Calu3 (cell line): ENCODE results near the gene PRKG2. TPM values are rescaled to one million over a fixed set of nuclear protein-coding genes. Genes with fewer than 3 reads are reported as not detected.

ENCODE experiments used
- BruUV-seq: library from RNA; stranded (reverse); fragments of 400-500 nt; replicated peaks from 2 replicates; lab custom pipeline; 2021; lab: Mats Ljungman, UMichigan
- CTCF ChIA-PET: fragments of 300-600 bp; sonication (Branson Sonifier 250); formaldehyde crosslinking; loops from one replicate; lab custom pipeline; 2022; ENCODE audit warnings: antibody characterized with exemption; lab: Charles Lee
- DNase-seq: peaks from one replicate; pipeline ENCODE4 v3.0.0; 2022
- H3K27ac Mint-ChIP-seq: one replicate; pipeline ENCODE4 v1.8.0; 2022; ENCODE audit warnings: mixed read lengths; ENCODE audit not compliant: unreplicated experiment
- H3K27me3 Mint-ChIP-seq: one replicate; pipeline ENCODE4 v1.8.0; 2022; ENCODE audit warnings: mixed read lengths; ENCODE audit not compliant: unreplicated experiment
- H3K36me3 Mint-ChIP-seq: one replicate; pipeline ENCODE4 v1.8.0; 2022; ENCODE audit warnings: mild to moderate bottlenecking, moderate library complexity, mixed read lengths; ENCODE audit not compliant: insufficient read depth, unreplicated experiment
- H3K4me1 Mint-ChIP-seq: one replicate; pipeline ENCODE4 v1.8.0; 2022; ENCODE audit warnings: mild to moderate bottlenecking, low read depth, mixed read lengths; ENCODE audit not compliant: unreplicated experiment
- H3K4me3 Mint-ChIP-seq: one replicate; pipeline ENCODE4 v1.8.0; 2022; ENCODE audit warnings: mild to moderate bottlenecking, low read depth, moderate library complexity, mixed read lengths; ENCODE audit not compliant: unreplicated experiment
- H3K9me3 Mint-ChIP-seq: one replicate; pipeline ENCODE4 v1.8.0; 2022; ENCODE audit warnings: low read depth, mixed read lengths; ENCODE audit not compliant: unreplicated experiment
- intact Hi-C: fragments of 100-400 bp; cut with micrococcal nuclease; formaldehyde crosslinking; loops from one replicate; pipeline ENCODE4 v1.10.0; 2022; ENCODE audit not compliant: unreplicated experiment
- total RNA-seq: library from RNA; stranded (reverse); gene quantifications from 2 replicates; pipeline ENCODE4 v1.2.3, GENCODE V29; 2022
- TF ChIP-seq, protein P1 (sequence below): fragments of 200-600 bp; IDR thresholded peaks from one replicate; pipeline ENCODE4 v1.8.0; 2022; ENCODE audit warnings: antibody characterized with exemption; ENCODE audit not compliant: unreplicated experiment

PRKG2 gene
- total RNA-seq, 1 experiment from 2014 or later, result 0.76 TPM

DNA sequence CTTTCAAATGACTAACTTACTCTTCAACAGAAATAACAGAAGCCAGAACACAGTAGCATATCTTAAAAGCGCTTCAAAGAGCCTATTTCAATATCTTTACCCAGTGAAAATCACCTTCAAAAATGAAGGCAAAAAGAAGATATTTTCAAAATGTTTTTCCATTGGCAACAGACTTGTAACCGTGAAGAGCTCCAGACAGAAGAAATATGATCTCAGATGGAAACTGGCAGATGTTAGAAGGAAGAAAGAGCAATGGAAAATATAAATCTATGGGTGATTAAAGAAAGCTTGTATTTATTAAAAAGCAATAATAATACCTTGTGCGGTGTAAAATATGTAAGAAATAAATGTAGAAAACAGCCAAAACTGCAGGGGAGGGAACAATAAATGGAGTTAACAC is 35.7 kb downstream of the PRKG2 start:
- no peak overlapping the region for H3K4me3 Mint-ChIP-seq
- BruUV-seq, result no TSS peak
- H3K27me3 Mint-ChIP-seq, result no peaks in the 10 kb centered on the region
- CTCF ChIA-PET, result no interaction called here
- no peaks in the 10 kb centered on the region for H3K9me3 Mint-ChIP-seq
- no peaks in the 10 kb centered on the region for H3K36me3 Mint-ChIP-seq
- intact Hi-C loops, result no loop called here
- no peak for DNase-seq
- H3K27ac Mint-ChIP-seq, result no peak overlapping the region
- TF ChIP-seq, protein P1, sequence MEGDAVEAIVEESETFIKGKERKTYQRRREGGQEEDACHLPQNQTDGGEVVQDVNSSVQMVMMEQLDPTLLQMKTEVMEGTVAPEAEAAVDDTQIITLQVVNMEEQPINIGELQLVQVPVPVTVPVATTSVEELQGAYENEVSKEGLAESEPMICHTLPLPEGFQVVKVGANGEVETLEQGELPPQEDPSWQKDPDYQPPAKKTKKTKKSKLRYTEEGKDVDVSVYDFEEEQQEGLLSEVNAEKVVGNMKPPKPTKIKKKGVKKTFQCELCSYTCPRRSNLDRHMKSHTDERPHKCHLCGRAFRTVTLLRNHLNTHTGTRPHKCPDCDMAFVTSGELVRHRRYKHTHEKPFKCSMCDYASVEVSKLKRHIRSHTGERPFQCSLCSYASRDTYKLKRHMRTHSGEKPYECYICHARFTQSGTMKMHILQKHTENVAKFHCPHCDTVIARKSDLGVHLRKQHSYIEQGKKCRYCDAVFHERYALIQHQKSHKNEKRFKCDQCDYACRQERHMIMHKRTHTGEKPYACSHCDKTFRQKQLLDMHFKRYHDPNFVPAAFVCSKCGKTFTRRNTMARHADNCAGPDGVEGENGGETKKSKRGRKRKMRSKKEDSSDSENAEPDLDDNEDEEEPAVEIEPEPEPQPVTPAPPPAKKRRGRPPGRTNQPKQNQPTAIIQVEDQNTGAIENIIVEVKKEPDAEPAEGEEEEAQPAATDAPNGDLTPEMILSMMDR, result no peak
- H3K4me1 Mint-ChIP-seq, result no peaks in the 10 kb centered on the region

DNA sequence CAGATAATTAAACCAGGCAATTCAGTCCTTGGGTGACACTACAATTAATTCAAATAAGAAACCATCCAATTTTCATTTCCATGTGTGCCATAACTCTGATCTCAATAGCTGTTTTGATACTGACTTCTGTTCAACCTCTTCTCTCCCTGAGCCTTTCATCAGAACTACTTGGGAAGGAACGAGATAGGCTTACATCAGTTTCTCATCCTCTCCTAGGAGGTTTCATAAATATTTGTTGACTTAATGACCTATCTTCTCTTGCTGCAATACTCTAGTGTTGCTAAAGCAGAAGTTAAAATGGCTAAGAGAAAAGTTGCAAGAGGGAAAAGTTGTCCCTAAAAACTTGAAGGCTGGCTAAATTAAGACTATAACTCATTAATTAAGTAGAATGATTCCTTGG is 41.8 kb downstream of the PRKG2 start:
- intact Hi-C loops, result no loop called here
- no peak for DNase-seq
- Mint-ChIP-seq H3K4me1 (no peaks in the 10 kb centered on the region), H3K4me3 (no peak overlapping the region), H3K9me3 (no peaks in the 10 kb centered on the region), H3K36me3 (no peaks in the 10 kb centered on the region), H3K27me3 (no peaks in the 10 kb centered on the region), H3K27ac (no peak overlapping the region)
- TF ChIP-seq, protein P1, result no peak
- CTCF ChIA-PET, result no interaction called here
- BruUV-seq, result no TSS peak

DNA sequence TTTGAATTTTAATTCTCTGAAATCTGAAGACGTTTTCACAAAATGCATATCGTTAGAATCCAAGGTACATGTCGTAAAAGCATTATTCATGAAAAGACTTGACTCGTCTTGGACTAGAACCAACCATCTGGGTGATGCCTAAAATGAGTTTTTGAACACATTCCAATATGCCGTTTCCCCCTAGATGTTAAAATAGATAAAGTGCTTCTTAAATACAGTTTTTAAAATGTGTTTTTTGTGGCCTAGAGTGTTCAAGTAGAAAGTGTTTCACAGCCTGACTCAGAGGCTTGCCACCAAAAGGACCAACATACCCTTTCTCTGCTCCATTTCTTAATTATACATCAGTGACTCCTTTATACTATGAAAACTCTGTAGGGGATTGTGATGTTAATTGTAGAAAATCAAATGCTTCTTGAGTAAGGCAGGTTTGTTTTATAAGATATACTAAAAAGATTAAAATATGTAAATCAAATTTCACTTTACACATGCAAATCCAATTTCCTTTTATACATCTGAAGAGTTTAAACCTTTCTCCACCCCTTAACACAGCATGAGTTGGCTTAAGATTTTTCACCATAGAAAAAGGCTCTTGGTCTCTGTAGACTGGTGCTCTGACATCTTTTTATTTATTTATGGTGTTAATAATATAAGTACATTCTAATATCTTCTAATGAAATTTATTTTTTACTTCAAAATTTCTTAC is 48.4 kb downstream of the PRKG2 start:
- TF ChIP-seq, protein P1, result no peak
- no peaks in the 10 kb centered on the region for H3K9me3 Mint-ChIP-seq
- H3K36me3 Mint-ChIP-seq, result no peaks in the 10 kb centered on the region
- CTCF ChIA-PET, result no interaction called here
- H3K27me3 Mint-ChIP-seq, result no peaks in the 10 kb centered on the region
- H3K4me3 Mint-ChIP-seq, result no peak overlapping the region
- intact Hi-C loops, result no loop called here
- no TSS peak for BruUV-seq
- H3K4me1 Mint-ChIP-seq, result no peaks in the 10 kb centered on the region
- H3K27ac Mint-ChIP-seq, result no peak overlapping the region
- DNase-seq, result no peak

DNA sequence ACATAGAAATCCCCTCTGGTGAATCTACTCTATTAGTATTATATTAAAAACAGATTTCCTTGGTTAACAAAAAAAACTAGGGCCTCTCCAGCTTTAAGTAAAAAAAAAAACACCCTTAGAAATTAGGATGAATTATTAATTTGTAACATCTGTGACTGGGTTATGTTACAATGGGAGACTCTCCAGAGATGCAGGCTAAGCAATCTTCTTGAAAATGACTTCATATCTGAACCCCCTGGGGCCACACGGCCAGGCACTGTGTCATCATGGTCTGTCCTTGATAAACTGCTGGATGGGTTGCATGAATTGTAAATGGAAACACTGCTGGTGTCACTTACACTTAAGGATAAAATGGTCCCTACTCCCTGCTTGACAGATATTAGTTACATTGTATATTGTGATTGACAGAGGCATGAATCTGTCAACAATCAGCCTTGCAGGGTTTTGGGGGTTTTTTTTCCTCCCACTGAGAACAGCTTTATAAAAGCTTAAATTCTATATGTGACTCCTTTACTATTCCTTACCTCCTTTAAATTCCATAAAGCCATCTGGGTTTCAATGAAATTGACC is 49.1 kb downstream of the PRKG2 start:
- no peak for DNase-seq
- H3K4me1 Mint-ChIP-seq, result no peaks in the 10 kb centered on the region
- no peak overlapping the region for H3K4me3 Mint-ChIP-seq
- BruUV-seq, result no TSS peak
- H3K27ac Mint-ChIP-seq, result no peak overlapping the region
- intact Hi-C loops, result no loop called here
- CTCF ChIA-PET, result no interaction called here
- H3K9me3 Mint-ChIP-seq, result no peaks in the 10 kb centered on the region
- H3K27me3 Mint-ChIP-seq, result no peaks in the 10 kb centered on the region
- TF ChIP-seq, protein P1, result no peak
- no peaks in the 10 kb centered on the region for H3K36me3 Mint-ChIP-seq
